ENCODE results near the gene EFCC1.
A peak's percentile ranks its signal among the peaks of the same experiment; 100 is the strongest.

The EFCC1 gene

DNA sequence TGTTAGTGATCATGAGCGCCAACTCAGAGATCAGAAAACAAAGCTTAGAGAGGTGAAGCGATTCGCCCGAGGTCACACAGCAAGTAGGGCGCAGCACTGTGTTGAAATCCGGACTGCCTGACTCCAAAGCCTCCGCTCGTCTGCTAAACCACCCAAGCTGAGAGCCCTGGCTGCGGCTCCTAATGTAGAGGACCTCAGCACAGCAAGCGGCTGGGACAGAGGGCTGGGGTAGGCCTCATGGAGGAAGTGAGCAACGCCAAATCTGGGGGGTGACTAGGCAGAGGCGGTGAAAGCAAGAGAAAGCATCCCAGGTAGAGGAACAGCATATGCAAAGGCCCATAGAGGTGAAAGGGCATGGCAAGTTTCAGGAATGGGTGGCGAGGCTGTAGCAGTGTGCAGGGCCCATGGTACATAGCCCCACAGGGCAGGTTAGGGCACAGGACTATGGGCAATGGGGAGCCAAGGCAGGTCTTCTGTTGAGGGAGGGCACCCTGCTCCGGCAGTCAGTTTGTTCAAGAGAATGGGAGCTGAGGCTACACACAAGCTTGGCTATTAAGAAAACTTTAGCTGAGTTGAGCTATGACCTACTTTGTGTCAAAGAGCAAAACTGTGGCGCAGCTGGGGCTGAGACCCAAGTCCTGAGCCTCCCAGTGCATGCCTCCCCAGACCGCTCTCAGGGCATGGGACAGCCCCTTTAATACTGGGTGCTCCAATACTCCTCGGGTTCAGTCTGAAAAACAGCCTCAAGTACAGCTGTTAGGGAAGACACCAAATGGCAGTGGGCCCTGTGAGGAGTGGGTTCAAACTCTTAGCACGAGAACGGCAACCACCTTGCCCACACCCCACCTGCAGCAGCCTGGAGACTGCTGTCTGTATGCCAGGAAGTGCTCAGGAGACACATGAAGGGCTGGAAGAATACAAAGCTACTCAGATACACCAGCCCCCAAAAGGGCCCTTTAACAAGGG lies 6.2 kb upstream of the EFCC1 start:
- DNase-seq (ENCODE audit: insufficient read length, low spot score), result no peak
- FAIRE-seq, result no peak
- TF ChIP-seq PAX5 (IDR thresholded peaks at IDR 0.05; ENCODE audit: insufficient read depth, low read length, severe bottlenecking) (no peak), POLR2AphosphoS5 (IDR thresholded peaks at IDR 0.05; ENCODE audit: low read depth, low read length) (no peak), TAF1 (IDR thresholded peaks at IDR 0.05; ENCODE audit: low read depth, low read length) (no peak), POLR2A (IDR thresholded peaks at IDR 0.05; ENCODE audit: low read depth, low read length) (no peak), SPI1 (IDR thresholded peaks at IDR 0.05; ENCODE audit: low read depth, low read length) (no peak), POU2F2 (IDR thresholded peaks at IDR 0.05; ENCODE audit: low read depth, low read length) (no peak)

DNA sequence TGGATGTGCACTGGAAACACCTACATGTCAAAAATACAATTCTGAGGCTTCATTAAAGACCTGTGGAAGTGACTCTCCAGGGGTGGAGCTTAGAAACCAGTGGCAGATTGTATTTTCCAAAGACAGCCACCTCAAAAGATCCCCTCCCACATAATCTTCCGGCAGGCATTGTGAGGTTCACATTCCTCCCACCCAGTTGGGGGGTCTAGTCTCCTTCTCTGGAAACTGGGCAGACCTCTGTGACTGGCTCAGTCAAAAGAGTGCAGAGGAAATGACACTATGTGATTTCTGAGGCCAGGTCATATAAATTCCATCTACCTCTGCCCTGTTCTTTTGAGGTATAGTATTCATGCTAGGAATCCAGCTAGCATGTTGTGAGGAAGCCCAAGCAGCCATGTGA lies 5.4 kb upstream of the EFCC1 start:
- TF ChIP-seq POU2F2 (IDR thresholded peaks at IDR 0.05; ENCODE audit: low read depth, low read length) (no peak), TAF1 (IDR thresholded peaks at IDR 0.05; ENCODE audit: low read depth, low read length) (no peak), SPI1 (IDR thresholded peaks at IDR 0.05; ENCODE audit: low read depth, low read length) (no peak), POLR2AphosphoS5 (IDR thresholded peaks at IDR 0.05; ENCODE audit: low read depth, low read length) (no peak), PAX5 (IDR thresholded peaks at IDR 0.05; ENCODE audit: insufficient read depth, low read length, severe bottlenecking) (no peak), POLR2A (IDR thresholded peaks at IDR 0.05; ENCODE audit: low read depth, low read length) (no peak)
- DNase-seq (ENCODE audit: insufficient read length, low spot score), result no peak
- no peak for FAIRE-seq

DNA sequence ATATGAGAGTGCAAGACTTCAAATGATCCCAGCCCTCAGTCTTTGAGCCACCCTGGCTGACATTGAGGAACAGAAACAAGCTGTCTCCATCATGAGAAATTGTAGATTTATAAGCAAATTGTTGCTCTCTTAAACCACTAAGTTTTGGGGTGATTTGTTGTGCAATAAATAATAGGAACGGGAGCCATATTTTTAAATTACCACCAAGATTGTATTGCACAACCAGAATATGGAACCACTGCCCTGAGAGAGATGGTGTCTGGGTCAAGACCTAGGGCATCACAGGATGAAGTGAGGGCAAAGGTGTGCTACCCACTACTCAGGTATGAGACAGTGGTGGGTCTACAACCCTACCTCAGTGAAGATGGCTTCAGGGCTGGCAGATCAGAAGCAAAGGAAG lies 4.9 kb upstream of the EFCC1 start:
- no peak for TF ChIP-seq PAX5 (IDR thresholded peaks at IDR 0.05; ENCODE audit: insufficient read depth, low read length, severe bottlenecking)
- TF ChIP-seq SPI1 (IDR thresholded peaks at IDR 0.05; ENCODE audit: low read depth, low read length), result peak; percentile 12; the same call in 1 of the 2 replicates
- TF ChIP-seq POLR2A (IDR thresholded peaks at IDR 0.05; ENCODE audit: low read depth, low read length), result no peak
- no peak for FAIRE-seq
- DNase-seq (ENCODE audit: insufficient read length, low spot score), result no peak

DNA sequence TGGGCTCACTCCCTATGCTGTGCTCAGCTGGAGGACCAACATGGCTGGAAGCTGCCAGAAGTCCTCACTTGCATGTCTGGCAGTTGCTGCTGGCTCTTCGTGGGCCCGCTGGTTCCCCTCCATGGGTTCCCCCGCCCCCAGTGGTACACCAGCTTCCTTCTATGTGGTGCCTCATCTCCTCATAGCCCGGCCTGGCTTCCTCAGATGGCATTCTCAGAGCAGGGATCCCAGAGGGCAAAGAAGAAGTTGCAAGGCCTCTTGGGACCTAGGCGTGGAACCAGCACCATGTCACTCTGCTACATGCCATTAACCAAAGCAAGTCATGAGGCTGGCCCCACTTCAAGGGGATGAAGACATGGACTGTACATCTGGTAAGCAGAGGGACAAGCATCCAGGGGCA lies 4.4 kb upstream of the EFCC1 start:
- no peak for DNase-seq (ENCODE audit: insufficient read length, low spot score)
- no peak for TF ChIP-seq POLR2AphosphoS5 (IDR thresholded peaks at IDR 0.05; ENCODE audit: low read depth, low read length)
- FAIRE-seq, result no peak

DNA sequence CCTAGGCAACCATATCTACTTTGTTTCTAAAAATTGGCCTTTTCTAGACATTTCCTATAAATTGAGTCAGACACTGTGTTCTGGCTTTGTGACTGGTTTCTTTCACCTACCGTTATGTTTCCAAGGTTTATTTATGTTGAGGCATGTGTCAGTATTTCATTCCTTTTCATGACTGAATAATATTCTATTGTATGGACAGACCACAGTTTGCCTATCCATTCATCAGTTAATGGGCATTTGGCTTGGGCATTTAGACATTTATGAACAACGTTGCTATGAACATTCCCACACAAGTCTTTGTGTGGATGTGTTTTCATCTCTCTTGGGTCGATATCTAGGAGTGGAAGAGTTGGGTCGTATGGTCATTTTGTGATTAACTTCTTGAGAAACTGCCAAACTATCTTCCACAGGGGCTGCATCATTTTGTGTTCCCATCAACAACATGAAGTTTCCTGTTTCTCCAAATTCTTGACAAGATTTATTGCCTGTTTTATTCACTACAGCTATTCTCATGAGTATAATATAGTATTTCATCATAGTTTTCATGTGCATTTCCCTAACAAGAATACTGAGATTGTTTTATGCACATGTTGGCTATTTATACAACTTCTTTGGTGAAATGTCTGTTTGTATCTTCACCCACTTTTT lies 3.5 kb upstream of the EFCC1 start:
- FAIRE-seq, result no peak
- TF ChIP-seq SPI1 (IDR thresholded peaks at IDR 0.05; ENCODE audit: low read depth, low read length) (no peak), POU2F2 (IDR thresholded peaks at IDR 0.05; ENCODE audit: low read depth, low read length) (no peak), POLR2AphosphoS5 (IDR thresholded peaks at IDR 0.05; ENCODE audit: low read depth, low read length) (no peak)
- no peak for DNase-seq (ENCODE audit: insufficient read length, low spot score)

DNA sequence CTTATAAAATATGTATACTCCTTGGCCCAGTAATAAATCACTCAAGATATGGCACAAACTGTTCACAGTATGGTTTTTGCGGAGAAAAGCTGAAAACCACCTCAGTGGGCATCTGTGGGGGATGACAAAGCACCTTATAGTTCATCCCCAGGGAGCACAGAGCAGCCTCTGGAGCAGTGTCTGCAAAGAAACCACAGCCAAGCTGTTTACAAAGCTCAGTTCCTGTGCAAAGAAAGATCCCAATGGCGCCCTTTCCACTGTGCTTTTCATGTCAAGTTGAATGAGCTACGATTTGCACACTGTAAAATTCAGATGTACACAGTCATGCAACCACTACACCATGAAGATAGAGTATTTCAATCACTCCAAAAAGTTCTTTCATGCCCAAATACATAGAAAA lies 2.5 kb upstream of the EFCC1 start:
- DNase-seq (ENCODE audit: insufficient read length, low spot score) (no peak), FAIRE-seq (no peak)
- no peak for TF ChIP-seq POU2F2 (IDR thresholded peaks at IDR 0.05; ENCODE audit: low read depth, low read length)
- TF ChIP-seq POLR2AphosphoS5 (IDR thresholded peaks at IDR 0.05; ENCODE audit: low read depth, low read length), result no peak
- TF ChIP-seq POLR2A (IDR thresholded peaks at IDR 0.05; ENCODE audit: low read depth, low read length), result no peak
- TF ChIP-seq PAX5 (IDR thresholded peaks at IDR 0.05; ENCODE audit: insufficient read depth, low read length, severe bottlenecking), result no peak
- TF ChIP-seq SPI1 (IDR thresholded peaks at IDR 0.05; ENCODE audit: low read depth, low read length), result no peak

DNA sequence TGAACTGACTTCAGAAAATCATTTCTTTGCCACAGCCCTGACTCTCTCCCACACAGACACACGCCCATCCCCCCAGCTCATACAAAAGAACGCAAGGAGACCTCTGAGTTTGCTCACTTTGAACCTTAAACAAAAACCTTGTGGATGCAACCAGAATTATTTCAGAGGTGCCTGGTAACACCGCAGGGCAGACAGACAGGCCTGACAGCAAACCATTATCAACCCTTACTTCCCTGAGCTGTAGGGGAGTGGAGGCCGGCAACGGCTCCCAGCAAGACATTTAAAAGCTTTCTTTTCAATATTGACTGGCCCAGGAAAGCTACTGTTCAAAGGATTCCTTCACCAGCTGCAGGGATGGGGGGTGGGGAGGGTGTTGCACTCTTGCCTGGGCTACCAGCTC lies 2.0 kb upstream of the EFCC1 start:
- DNase-seq (ENCODE audit: insufficient read length, low spot score), result no peak
- FAIRE-seq, result no peak
- TF ChIP-seq SPI1 (IDR thresholded peaks at IDR 0.05; ENCODE audit: low read depth, low read length), result no peak
- TF ChIP-seq POU2F2 (IDR thresholded peaks at IDR 0.05; ENCODE audit: low read depth, low read length), result no peak
- no peak for TF ChIP-seq TAF1 (IDR thresholded peaks at IDR 0.05; ENCODE audit: low read depth, low read length)

DNA sequence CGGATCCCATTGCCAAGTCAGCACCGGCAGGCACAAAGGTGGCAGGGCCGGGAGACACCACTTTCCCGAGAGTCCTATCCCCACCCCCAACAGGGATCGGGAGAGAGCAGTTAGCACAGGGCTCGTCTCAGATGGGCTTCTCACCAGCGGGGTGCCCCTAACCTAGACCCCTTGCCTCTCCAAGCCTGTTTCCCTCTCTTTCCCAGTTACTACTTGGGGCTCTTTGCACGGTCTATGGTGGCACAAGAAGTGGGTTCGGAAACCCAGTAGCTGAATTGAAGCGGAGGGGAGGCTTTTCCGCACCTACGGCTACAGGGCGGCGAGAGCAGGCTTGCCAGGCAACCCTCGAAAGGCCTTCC lies 383 bp upstream of the EFCC1 start:
- no peak for FAIRE-seq
- DNase-seq (ENCODE audit: insufficient read length, low spot score), result no peak
- TF ChIP-seq PAX5 (IDR thresholded peaks at IDR 0.05; ENCODE audit: insufficient read depth, low read length, severe bottlenecking), result no peak
- no peak for TF ChIP-seq POU2F2 (IDR thresholded peaks at IDR 0.05; ENCODE audit: low read depth, low read length)
- no peak for TF ChIP-seq SPI1 (IDR thresholded peaks at IDR 0.05; ENCODE audit: low read depth, low read length)

DNA sequence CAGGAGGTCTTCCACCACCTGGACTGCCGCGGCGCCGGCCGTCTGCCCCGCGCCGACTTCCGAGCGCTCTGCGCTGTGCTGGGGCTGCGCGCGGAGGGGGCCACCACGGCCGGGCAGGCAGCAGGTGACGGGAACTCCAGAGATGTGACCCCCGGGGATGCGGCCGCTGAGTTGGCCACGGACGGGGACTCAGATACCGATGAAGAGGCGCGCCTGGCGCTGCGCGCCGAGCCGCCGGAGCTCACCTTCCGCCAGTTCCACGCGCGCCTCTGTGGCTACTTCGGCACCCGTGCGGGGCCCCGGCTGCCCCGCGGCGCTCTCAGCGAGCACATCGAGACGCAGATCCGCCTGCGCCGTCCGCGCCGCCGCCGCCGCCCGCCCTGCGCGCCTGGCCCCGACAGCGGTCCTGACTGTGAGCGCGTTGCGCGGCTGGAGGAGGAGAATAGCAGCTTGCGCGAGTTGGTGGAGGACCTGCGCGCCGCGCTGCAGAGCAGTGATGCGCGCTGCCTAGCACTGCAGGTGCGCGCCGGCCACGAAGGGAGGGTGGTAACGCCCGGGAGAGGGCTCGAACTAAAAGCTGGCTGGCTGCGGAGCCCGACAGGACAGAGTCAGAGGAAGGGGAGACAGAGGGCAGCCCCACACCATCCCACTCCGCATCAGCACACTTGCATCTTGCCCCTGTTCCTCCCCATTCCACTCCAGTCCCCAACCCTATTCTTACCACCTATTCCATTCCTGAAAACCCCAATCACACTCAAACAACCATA lies 885 bp downstream of the EFCC1 start:
- FAIRE-seq (no peak), DNase-seq (ENCODE audit: insufficient read length, low spot score) (no peak)
- TF ChIP-seq POU2F2 (IDR thresholded peaks at IDR 0.05; ENCODE audit: low read depth, low read length), result no peak
- no peak for TF ChIP-seq TAF1 (IDR thresholded peaks at IDR 0.05; ENCODE audit: low read depth, low read length)
- TF ChIP-seq POLR2A (IDR thresholded peaks at IDR 0.05; ENCODE audit: low read depth, low read length), result no peak
- TF ChIP-seq POLR2AphosphoS5 (IDR thresholded peaks at IDR 0.05; ENCODE audit: low read depth, low read length), result no peak
- TF ChIP-seq SPI1 (IDR thresholded peaks at IDR 0.05; ENCODE audit: low read depth, low read length), result no peak
- no peak for TF ChIP-seq PAX5 (IDR thresholded peaks at IDR 0.05; ENCODE audit: insufficient read depth, low read length, severe bottlenecking)
